K562 (cell line): ENCODE measurements around the gene SND1. TPM values are rescaled to one million over a fixed set of nuclear protein-coding genes. Genes with fewer than 3 reads are reported as not detected.

Source experiments
- ATAC-seq: fragments of 200-7000 bp; cut with Tn5 transposase; 3 replicates; pipeline ENCODE4 v1.9.1; 2020; ENCODE audit warnings: moderate library complexity
- BruUV-seq: library from RNA; stranded (reverse); fragments of 400-500 nt; replicated peaks from 2 replicates; lab custom pipeline; 2021; lab: Mats Ljungman, UMichigan
- CTCF ChIA-PET: fragments of 300-600 bp; formaldehyde crosslinking; extraction: SDS; loops from one replicate; lab custom pipeline; 2021; ENCODE audit warnings: low intra/inter-chr PET ratio; lab: Yijun Ruan, JAX
- POLR2A ChIA-PET: fragments of 300-600, 350-650 bp; sonication (Branson Sonifier 250); formaldehyde crosslinking; extraction: SDS; loops from one replicate; lab custom pipeline; 2021; ENCODE audit warnings: antibody characterized with exemption, inconsistent platforms; lab: Yijun Ruan, JAX
- DNase-seq, 4 experiments: peaks; one replicate each; pipeline versions ENCODE4 v3.0.0 to v3.0.0-alpha.2; 2011 to 2018; ENCODE audit warnings: low spot score in 3 of 4, mixed read lengths in 3 of 4; ENCODE audit errors: extremely low read depth in 1 of 4
- FAIRE-seq: peaks from 2 replicates; lab custom pipeline; 2011; peaks lifted over from hg19 to GRCh38; lab: Jason Lieb, UNC
- H2AFZ ChIP-seq: 2 replicates; pipeline ENCODE4 v1.6.0; 2011; ENCODE audit warnings: low read depth, low read length, control low read depth, inconsistent platforms
- H3K27ac ChIP-seq: fragments of 200-600 bp; 3 replicates; pipeline ENCODE4 v1.8.0; 2011; ENCODE audit warnings: low read depth, mild to moderate bottlenecking, control low read depth, inconsistent platforms, low read length, moderate library complexity, mixed read lengths; ENCODE audit errors: extremely low read depth
- H3K27me3 ChIP-seq, 2 experiments: fragments of 300-600 bp in 1 of 2; 2 replicates in 1 of 2; 3 replicates in 1 of 2; pipeline versions ENCODE4 v1.6.0 to v1.8.0; 2011; ENCODE audit warnings: inconsistent platforms in 2 of 2, low read length in 2 of 2, mild to moderate bottlenecking in 1 of 2, mixed read lengths in 1 of 2, moderate library complexity in 1 of 2; ENCODE audit not compliant: control insufficient read depth in 2 of 2, insufficient read depth in 2 of 2
- H3K36me3 ChIP-seq: fragments of 300-600 bp; 3 replicates; pipeline ENCODE4 v1.8.0; 2011; ENCODE audit warnings: mild to moderate bottlenecking, low read length, inconsistent platforms; ENCODE audit not compliant: control insufficient read depth, insufficient read depth
- H3K4me1 ChIP-seq, 2 experiments: fragments of 200-600 bp in 1 of 2; replicated peaks in 1 of 2; 2 replicates in 1 of 2; 3 replicates in 1 of 2; pipeline versions ENCODE4 v1.5.1 to v1.8.0; 2011; ENCODE audit warnings: inconsistent platforms in 2 of 2, low read length in 2 of 2, mild to moderate bottlenecking in 1 of 2, mixed read lengths in 1 of 2, moderate library complexity in 1 of 2; ENCODE audit not compliant: control insufficient read depth in 2 of 2, insufficient read depth in 2 of 2
- H3K4me2 ChIP-seq: 2 replicates; pipeline ENCODE4 v1.6.1; 2011; ENCODE audit warnings: low read length, control low read depth, inconsistent platforms, mixed read lengths; ENCODE audit not compliant: insufficient read depth
- H3K4me3 ChIP-seq: fragments of 200-600 bp; sonication (generic), shearing (Covaris generic); 2 replicates; pipeline ENCODE4 v1.5.1; 2016; ENCODE audit warnings: control low read depth, inconsistent platforms
- H3K79me2 ChIP-seq: fragments of 200-600 bp; 3 replicates; pipeline ENCODE4 v1.8.0; 2011; ENCODE audit warnings: low read length, inconsistent platforms; ENCODE audit not compliant: control insufficient read depth, insufficient read depth
- H3K9ac ChIP-seq, 2 experiments: 2 replicates each; pipeline versions ENCODE4 v1.6.0 to v1.6.1; 2011; ENCODE audit warnings: low read depth in 2 of 2, low read length in 2 of 2, control low read depth in 1 of 2, inconsistent platforms in 1 of 2, mild to moderate bottlenecking in 1 of 2, mixed read lengths in 1 of 2; ENCODE audit not compliant: insufficient read depth in 1 of 2
- H3K9me1 ChIP-seq: one replicate; pipeline ENCODE4 v1.6.0; 2011; ENCODE audit warnings: inconsistent platforms, mild to moderate bottlenecking, low read length, moderate library complexity; ENCODE audit not compliant: control insufficient read depth, insufficient read depth
- H3K9me3 ChIP-seq: replicated peaks from 2 replicates; pipeline ENCODE4 v1.5.1; 2011; ENCODE audit warnings: low read depth, low read length, inconsistent platforms; ENCODE audit not compliant: control insufficient read depth, insufficient read depth
- H4K20me1 ChIP-seq: replicated peaks from 2 replicates; pipeline ENCODE4 v1.6.1; 2011; ENCODE audit warnings: low read length, inconsistent platforms, mixed read lengths; ENCODE audit not compliant: control insufficient read depth, insufficient read depth
- L3MBTL2 ChIP-seq: fragments of 450-650 bp; IDR thresholded peaks from 2 replicates; pipeline ENCODE4 v1.6.1; 2016; ENCODE audit warnings: mild to moderate bottlenecking, moderate library complexity
- NR2C1 ChIP-seq, 2 experiments: fragments of 450-650 bp; IDR thresholded peaks; 2 replicates each; pipeline ENCODE4 v1.6.1; 2017; ENCODE audit warnings: mild to moderate bottlenecking in 2 of 2, antibody characterized with exemption in 1 of 2, inconsistent platforms in 1 of 2, missing compliant biosample characterization in 1 of 2, missing genetic modification characterization in 1 of 2
- RBBP5 ChIP-seq: fragments of 200-600 bp; sonication (generic); IDR thresholded peaks from 2 replicates; pipeline ENCODE4 v1.6.1; 2012; ENCODE audit warnings: borderline replicate concordance, mild to moderate bottlenecking, low read length, control low read depth, inconsistent platforms; ENCODE audit not compliant: insufficient read depth, poor library complexity, severe bottlenecking
- ZEB2 ChIP-seq: fragments of 450-650 bp; IDR thresholded peaks from 2 replicates; pipeline ENCODE4 v1.6.1; 2016
- ZNF184 ChIP-seq: sonication (generic); formaldehyde crosslinking; IDR thresholded peaks from 2 replicates; pipeline ENCODE4 v1.5.0; 2020; ENCODE audit warnings: missing genetic modification reagents
- ZNF197 ChIP-seq: fragments of 200-800 bp; sonication (Bioruptor generic); IDR thresholded peaks from 2 replicates; pipeline ENCODE4 v1.6.1; 2016; ENCODE audit warnings: low read depth, missing genetic modification characterization, missing compliant biosample characterization
- ZNF77 ChIP-seq: fragments of 250-450 bp; sonication (Bioruptor Pico); IDR thresholded peaks from 2 replicates; pipeline ENCODE4 v1.5.0; 2020
- WGBS: fragments of 100-300 bp; shearing (Covaris generic); methylation state at CpG from one replicate; pipeline ENCODE4 v1.1.6; 2016; ENCODE audit warnings: low coverage, mixed read lengths; ENCODE audit not compliant: insufficient coverage; ENCODE audit errors: missing lambda C conversion rate; 5-methylcytosine and 5-hydroxymethylcytosine counted together
- in situ Hi-C: fragments of 300-500 bp; cut with MboI; formaldehyde crosslinking; loops from 4 replicates; pipeline ENCODE4 v1.15.0; 2018; ENCODE audit warnings: inconsistent platforms, mixed read lengths
- intact Hi-C: fragments of 100-400 bp; cut with micrococcal nuclease; formaldehyde crosslinking; loops from 2 replicates; pipeline ENCODE4 v1.14.2; 2022
- polyA plus RNA-seq, 8 experiments: library from polyadenylated mRNA; depleted of rRNA in 4 of 8; stranded (reverse) in 5 of 8; unstranded in 3 of 8; fragments of >200 nt; fragmentation: Nextera tagmentation in 2 of 8; fragmentation: Illumina TruSeq in 1 of 8; extraction: Ambion mirVana in 2 of 8; extraction: Trizol in 1 of 8; gene quantifications; 2 replicates each; pipeline versions ENCODE4 v1.2.1 to v1.2.3, GENCODE V29; 2011 to 2014; ENCODE audit warnings: inconsistent platforms in 1 of 8, missing spikeins in 1 of 8
- total RNA-seq, 7 experiments: library from RNA; depleted of rRNA in 6 of 7; stranded (reverse); fragments of >200 nt in 6 of 7; fragmentation: Illumina TruSeq in 2 of 7; extraction: Trizol in 2 of 7; gene quantifications; 2 replicates each; pipeline versions ENCODE4 v1.2.1 to v1.2.3, GENCODE V29; 2011 to 2021; ENCODE audit warnings: low replicate concordance in 1 of 7
- TF ChIP-seq, protein P1 (sequence below), 2 experiments: fragments of 450-650 bp; formaldehyde crosslinking in 1 of 2; IDR thresholded peaks; 2 replicates each; pipeline versions ENCODE4 v1.4.0 to v1.6.1; 2014 to 2020; ENCODE audit warnings: mild to moderate bottlenecking in 2 of 2, borderline replicate concordance in 1 of 2, low read depth in 1 of 2
- TF ChIP-seq, protein P2 (sequence below): fragments of 250-450 bp; sonication (Bioruptor Pico); IDR thresholded peaks from 2 replicates; pipeline ENCODE4 v1.5.0; 2021; ENCODE audit warnings: mild to moderate bottlenecking, moderate library complexity

SND1 gene
- total and polyA plus RNA-seq, 9 of the 15 experiments (the other 6 are each of a cell fraction or from before 2014, with no cell fraction given), result 46.5 to 307 (median 191) TPM

DNA sequence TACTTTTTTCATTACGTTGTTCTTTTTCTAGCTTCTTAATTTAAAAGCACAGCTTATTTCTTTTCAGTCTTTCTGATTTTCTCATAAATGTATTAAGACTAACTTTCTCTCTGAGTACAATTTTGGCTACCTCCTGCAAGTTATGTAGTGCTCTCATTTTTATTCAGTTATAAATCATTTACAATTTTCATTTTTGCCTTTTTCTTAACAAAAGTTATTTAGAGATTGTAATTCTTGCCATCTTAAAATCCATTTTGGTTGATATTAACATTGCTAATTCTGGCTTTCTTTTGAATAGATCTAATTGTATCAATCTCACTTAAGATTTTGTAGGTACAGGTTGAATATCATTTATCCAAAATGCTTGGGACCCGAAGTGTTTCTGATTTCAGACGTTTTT is 476.4 kb downstream of the SND1 start:
- no peak for FAIRE-seq
- no peak overlapping the region for H3K9ac ChIP-seq
- intact Hi-C loops, result no loop called here
- no peak for DNase-seq
- in situ Hi-C loops, result no loop called here
- peaks cover 32 to 33% of the 10 kb centered on the region in 2 experiments for H3K27me3 ChIP-seq
- ChIA-PET POLR2A (interaction anchor here (1.2 kb wide), 1 partner anchor 9 kb away, joined by 3 read pairs; no protein-coding TSS in a partner anchor), CTCF (no interaction called here)
- no peak overlapping the region for H3K4me2 ChIP-seq
- BruUV-seq, result no TSS peak
- H3K27ac ChIP-seq, result no peak overlapping the region
- no peak overlapping the region for H2AFZ ChIP-seq
- H3K9me3 ChIP-seq, result no peaks in the 10 kb centered on the region
- no peak overlapping the region for H3K4me3 ChIP-seq
- no peaks in the 10 kb centered on the region for H3K79me2 ChIP-seq
- no peaks in the 10 kb centered on the region; a peak in 1 of 5 replicates for H3K4me1 ChIP-seq
- H4K20me1 ChIP-seq, result 0 out of 2 replicates have a peak, but pooled peaks cover 3% of the 10 kb centered on the region
- no peaks in the 10 kb centered on the region for H3K9me1 ChIP-seq
- whole genome bisulfite sequencing, result 2% methylated on average over 3 of the region's 3 CpGs
- no peak for ATAC-seq
- no peaks in the 10 kb centered on the region for H3K36me3 ChIP-seq
- no peak for TF ChIP-seq RBBP5
- TF ChIP-seq, protein P1, sequence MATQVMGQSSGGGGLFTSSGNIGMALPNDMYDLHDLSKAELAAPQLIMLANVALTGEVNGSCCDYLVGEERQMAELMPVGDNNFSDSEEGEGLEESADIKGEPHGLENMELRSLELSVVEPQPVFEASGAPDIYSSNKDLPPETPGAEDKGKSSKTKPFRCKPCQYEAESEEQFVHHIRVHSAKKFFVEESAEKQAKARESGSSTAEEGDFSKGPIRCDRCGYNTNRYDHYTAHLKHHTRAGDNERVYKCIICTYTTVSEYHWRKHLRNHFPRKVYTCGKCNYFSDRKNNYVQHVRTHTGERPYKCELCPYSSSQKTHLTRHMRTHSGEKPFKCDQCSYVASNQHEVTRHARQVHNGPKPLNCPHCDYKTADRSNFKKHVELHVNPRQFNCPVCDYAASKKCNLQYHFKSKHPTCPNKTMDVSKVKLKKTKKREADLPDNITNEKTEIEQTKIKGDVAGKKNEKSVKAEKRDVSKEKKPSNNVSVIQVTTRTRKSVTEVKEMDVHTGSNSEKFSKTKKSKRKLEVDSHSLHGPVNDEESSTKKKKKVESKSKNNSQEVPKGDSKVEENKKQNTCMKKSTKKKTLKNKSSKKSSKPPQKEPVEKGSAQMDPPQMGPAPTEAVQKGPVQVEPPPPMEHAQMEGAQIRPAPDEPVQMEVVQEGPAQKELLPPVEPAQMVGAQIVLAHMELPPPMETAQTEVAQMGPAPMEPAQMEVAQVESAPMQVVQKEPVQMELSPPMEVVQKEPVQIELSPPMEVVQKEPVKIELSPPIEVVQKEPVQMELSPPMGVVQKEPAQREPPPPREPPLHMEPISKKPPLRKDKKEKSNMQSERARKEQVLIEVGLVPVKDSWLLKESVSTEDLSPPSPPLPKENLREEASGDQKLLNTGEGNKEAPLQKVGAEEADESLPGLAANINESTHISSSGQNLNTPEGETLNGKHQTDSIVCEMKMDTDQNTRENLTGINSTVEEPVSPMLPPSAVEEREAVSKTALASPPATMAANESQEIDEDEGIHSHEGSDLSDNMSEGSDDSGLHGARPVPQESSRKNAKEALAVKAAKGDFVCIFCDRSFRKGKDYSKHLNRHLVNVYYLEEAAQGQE (IDR thresholded peaks at IDR 0.05; ENCODE audit: borderline replicate concordance), result no peak
- TF ChIP-seq, protein P1 (CRISPR knock-in tag; IDR thresholded peaks at IDR 0.05; ENCODE audit: low read depth), result no peak
- TF ChIP-seq, protein P2, sequence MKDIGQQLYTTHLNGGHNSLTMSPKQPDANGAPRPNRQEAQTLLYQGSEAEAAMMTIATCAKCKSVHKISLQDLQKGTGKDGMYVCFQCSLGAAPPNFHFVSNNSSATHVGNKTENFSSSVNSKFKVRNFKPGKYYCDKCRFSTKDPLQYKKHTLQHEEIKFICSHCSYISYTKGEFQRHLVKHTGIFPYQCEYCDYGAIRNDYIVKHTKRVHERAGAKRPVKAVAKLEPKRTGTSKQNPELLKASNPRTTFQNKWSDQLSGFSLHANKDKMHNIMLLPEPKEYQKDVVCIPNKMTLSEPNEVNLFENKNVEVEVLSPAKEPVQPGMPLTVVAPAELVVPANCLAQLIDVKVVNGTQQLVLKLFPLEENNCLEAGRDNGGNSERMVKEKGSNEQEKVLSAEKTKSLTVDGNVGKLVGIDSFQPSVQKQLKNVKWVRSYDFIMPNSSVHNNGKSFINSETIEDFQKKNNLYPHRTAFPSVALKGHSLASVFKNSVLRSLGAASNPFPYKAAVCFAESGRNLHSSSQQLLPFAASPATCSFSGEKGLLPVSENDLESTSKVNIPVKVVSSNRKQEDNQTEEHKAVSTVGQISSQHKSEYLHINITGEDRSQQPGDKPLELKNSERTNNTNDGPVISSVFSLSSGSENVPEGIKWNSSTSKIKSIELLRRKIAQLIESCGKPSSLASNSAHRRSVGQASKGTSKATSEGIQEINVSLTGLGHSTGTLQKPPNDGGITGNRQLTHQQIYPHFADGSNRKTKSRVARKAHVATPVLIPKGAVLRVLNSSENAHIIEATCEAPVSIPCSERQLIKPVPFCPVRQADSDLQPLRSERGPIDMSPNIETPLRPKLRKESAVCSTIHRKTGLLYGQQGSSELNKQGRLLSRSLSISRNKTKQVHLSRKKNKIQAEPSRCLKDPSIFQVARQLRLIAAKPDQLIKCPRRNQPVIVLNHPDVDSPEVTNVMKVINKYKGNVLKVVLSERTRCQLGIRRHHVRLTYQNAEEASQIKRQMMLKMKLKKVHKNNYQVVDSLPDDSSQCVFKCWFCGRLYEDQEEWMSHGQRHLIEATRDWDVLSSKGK (CRISPR knock-in tag), result no peak
- no peak for TF ChIP-seq L3MBTL2
- TF ChIP-seq ZEB2, result no peak
- TF ChIP-seq ZNF77 (CRISPR knock-in tag), result no peak
- TF ChIP-seq ZNF197 (CRISPR knock-in tag), result no peak
- no peak for TF ChIP-seq ZNF184
- no peak for TF ChIP-seq NR2C1 (IDR thresholded peaks at IDR 0.05)
- no peak for TF ChIP-seq NR2C1 (tag; IDR thresholded peaks at IDR 0.05)
